ENCODE data around the gene SPTLC1.

Gene SPTLC1

GRCh38 chr9:92077888-92078287, 37.3 kb downstream of the SPTLC1 start:
- no peak for DNase-seq

DNA sequence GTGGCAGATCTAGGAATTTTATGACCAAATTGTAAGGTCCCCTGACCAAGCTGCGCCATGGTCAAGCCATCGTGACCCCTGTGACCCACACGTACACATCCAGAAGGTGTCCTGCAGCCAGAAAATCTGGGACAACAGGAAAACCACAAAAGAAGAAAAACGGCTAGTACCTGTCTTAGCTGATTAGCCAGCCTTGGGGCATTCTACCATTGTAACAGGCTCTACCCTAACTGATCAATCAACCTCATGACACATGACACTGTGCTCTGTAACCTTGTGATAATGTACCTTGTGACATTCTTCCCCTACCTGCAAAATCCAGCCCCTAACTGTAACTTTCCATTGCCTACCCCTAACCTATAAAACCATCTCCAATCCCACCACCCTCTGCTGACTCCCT, 43.6 kb downstream of the SPTLC1 start:
- no peak for DNase-seq

GRCh38 chr9:92066168-92066567, 49.0 kb downstream of the SPTLC1 start:
- DNase-seq, result no peak

- DNase-seq, result no peak
Measured at GRCh38 chr9:92064711-92065110, 50.5 kb downstream of the SPTLC1 start.

DNA sequence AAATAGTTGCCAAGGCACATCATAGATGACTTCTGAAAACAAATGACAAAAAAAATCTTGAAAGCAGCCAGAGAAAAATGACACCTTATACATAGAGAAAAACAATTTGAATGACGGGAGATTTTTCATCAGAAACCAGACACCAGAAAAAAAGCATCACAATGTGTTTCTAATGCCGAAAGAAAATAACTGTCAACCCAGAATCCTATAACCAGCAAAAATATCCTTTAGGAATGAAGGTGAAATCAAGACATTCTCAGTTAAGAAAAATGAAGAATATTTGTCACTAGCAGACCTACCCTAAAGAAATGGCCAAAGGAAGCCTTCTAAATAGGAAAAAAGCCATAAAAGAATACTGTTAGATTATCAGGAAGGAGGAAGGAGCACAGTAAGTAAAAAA, 54.0 kb downstream of the SPTLC1 start:
- no peak for DNase-seq

DNA sequence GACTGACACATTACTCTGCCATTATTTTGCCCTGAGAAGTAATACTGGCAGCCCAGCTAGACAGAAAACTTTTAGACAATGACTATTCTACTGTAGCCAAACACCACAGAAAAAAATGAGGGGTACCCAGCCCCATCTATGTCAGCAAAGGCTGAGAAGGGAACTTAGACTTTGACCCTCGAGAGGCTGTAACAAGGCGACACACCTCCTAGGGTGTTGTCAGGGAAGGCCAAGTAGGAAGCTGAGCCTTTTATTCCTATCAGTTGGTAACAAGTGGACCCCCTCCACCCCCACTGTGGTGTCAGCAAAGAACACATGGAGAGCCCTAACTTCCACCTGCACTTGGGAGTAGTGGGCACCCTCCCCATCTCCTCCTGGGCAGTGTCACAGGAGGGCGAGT, 55.6 kb downstream of the SPTLC1 start:
- no peak for DNase-seq

- no peak for DNase-seq
Measured at GRCh38 chr9:92058723-92059444, 56.3 kb downstream of the SPTLC1 start.

GRCh38 chr9:92058026-92058425, 57.2 kb downstream of the SPTLC1 start:
- DNase-seq, result no peak

GRCh38 chr9:92057226-92057625, 58.0 kb downstream of the SPTLC1 start:
- DNase-seq, result no peak

DNA sequence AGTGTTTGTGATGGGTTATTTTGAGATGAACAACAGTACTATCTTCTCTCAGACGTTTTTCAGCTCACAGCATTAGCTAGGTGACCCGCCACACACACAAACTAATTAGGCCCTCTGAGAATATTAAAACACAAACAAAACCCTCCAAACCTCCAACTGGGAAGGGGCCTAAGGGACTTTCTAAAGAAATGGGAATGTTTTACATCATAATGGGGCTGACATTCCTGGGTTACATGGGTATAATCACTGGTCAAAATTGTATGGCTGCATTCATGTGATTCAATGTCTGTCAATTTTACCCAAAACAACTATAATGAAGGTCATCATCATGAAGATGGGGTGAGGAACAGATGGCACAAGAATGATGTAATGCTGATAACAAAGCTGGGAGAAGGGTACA, 59.6 kb downstream of the SPTLC1 start:
- DNase-seq, result no peak

- no peak for DNase-seq
Measured at GRCh38 chr9:92048924-92049625, 66.1 kb downstream of the SPTLC1 start.

DNA sequence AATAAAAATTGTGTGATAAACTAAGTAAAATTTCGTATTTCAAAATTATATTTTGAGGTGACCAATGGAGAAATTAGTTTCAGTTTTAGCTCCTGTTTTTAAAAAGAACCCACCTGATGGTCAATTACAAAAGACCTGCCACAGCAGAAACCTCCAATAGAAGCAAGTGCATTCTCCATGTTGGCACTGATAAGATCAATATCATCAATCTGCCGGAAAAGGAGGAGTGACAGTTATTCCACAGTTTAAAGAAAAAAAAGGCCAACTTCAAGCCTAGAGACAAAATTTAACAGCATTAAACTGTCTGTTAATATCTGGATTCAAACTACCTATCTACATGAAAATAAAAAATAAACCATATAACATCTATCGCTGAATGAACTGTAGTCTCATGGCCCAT, 67.7 kb downstream of the SPTLC1 start:
- no peak for DNase-seq

DNA sequence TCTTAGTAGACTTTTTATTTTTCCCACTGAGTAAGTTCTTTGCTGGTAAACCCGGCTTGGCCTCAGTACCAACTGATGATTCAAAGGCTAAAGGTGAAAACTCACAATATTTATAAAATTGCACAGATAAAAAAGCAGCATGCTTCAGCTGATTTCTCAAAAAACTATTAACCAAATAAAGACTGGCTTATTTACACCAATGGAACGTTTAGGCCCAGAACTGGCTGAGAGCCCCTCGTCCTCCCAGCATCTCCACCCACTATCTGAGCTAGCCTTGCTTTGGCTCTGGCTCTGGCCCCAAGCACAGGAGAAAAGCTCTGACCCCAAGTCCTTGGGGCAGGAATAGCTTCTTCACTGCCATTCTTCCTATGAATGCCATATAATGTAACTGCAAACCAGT, 68.5 kb downstream of the SPTLC1 start:
- DNase-seq, result no peak

DNA sequence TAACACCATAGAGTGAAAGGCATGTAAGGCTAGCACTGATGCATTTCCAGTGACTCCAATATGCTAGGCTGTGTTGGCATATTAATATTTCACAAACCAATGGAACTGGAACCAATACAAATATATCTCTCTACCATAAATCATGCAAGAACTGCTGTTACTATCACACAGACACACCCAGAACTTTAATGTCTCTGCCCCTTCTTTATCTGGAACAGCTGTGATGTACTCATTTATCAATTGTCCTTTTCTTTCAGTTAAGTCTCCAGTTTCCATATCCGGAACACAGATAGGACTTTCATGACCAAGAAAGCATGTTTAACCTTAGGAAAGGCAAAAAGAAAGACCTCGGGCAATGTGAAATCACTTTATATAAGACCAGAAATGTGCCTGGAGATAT, 70.3 kb downstream of the SPTLC1 start:
- no peak for DNase-seq

- DNase-seq, result no peak
Measured at GRCh38 chr9:92043002-92043401, 72.2 kb downstream of the SPTLC1 start.

DNA sequence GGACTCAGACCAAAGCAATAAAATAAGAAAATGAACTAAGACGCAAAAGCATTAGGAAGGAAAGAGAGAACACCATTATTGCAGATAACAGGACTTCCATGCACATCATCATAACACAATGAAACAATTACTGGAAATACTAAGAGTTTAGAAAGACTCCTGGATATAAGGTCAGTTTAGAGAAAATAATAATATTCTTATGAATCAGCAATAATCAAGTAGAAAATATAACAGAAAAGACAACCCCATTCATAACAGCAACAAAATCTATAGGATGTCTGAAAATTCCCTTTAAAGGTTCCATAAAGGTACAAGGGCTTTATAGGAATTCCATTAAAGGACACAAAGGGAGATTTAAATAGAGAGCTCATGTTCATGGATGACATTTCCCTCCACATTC, 73.0 kb downstream of the SPTLC1 start:
- no peak for DNase-seq

DNA sequence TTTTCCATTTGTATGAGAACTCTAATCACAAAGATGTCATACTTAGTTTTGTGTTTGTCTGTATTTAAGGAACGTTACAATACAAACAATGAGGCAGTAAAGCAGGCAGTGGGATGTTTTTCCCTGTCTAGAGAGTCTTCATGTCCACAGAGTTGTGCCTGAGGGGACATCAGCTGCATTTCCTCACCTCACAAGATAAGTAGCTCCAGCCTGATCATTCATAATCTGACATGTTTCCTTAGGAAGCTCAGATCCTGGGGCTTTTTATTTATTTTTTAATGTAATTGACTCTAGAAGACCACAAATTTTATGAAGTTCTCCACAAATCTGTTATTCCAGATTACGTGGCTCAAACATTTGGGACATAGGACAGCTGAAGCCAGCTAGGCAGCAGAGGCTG, 78.5 kb downstream of the SPTLC1 start:
- no peak for DNase-seq

- DNase-seq, result no peak
Measured at GRCh38 chr9:92036411-92036746, 78.8 kb downstream of the SPTLC1 start.

DNA sequence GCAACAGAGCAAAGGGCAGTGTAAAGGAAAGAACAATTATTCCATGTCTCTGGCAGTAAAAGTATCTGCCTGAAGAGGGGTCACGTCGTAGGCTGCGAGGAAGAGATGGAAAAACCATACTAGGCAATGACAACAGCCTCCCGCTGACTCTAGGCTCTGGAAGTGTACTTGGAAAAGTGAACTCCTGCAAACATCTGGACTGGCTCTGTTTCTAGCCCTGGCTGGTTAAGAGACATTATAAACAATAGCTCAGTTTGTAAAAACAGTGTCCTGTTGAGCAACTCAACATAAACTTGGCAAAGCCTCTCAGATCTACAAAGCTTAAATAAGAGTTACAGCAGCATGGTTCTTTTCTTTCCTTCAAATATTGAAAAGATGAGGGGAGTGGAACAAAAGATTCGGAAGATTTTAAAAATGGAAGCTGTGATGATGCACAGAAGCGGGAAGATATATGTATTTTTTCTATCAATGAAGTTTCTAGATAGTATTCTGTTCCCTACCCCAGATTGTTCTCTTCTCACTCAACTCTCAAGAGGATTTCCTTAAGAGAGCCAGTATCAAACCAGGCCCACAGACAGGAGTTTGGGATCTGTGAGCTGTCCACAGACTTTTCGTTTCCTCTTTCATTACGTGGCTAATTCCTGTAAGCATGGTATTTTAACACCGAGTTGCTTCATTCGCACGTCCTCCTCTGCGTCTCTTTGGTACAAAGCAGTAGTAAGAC, 79.4 kb downstream of the SPTLC1 start:
- DNase-seq, result no peak

DNA sequence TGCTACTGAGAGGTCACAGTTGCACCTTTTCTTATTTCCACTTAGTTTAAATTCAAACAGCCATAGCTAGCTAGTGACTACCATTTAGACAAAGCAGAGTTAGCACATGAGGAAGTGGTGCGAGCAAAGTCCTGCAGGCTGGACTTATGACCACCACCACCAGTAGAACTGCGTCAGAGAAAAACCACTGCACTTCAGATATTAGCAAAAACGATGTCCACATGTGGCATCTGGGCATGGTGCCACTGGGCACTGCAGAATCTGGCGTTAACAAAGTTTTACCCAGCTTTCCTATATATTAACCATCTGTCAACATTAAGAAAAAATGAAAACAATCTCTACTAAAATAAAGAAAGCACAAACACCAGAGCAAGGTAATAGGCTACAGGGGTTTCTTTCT, 80.1 kb downstream of the SPTLC1 start:
- DNase-seq, result no peak

- no peak for DNase-seq
Measured at GRCh38 chr9:92033991-92034390, 81.2 kb downstream of the SPTLC1 start.

GRCh38 chr9:92033307-92033706, 81.9 kb downstream of the SPTLC1 start:
- DNase-seq, result no peak

GRCh38 chr9:92032891-92033290, 82.3 kb downstream of the SPTLC1 start:
- DNase-seq, result no peak

GRCh38 chr9:92030367-92030766, 84.8 kb downstream of the SPTLC1 start:
- no peak for DNase-seq
